ENCODE measurements around the gene PKP2. TPM values are rescaled to one million over a fixed set of nuclear protein-coding genes. Genes with fewer than 3 reads are reported as not detected.

Gene PKP2
- total and polyA plus RNA-seq, 2 experiments from 2014 or later: 60.0 to 62.4 TPM

DNA sequence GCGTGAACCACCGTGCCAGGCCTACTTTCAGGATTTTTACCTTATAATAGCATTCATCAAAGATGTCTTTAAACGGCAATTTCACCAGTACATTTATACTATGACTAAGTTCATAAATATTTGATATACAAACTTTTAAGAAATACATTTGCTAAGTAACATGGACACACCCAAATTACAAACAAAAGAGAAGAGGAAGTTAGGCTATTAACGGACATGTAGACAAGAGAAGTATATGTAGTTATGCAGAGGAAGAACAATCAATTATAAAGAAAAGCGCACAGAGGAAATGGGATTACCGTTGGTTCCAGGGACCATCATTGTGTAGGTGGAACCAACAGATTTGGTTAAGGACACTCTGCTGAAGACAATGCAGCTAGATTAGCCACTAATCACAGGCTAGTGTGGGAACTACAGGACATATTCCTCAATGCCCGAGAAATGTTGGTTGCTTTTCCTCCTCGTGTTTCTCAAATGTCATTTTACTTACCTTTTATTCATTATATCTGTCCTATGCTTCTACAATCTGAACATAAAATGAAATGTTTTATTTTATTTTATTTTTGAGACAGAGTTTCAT lies 24.0 kb upstream of the PKP2 start:
- TF ChIP-seq EZH2phosphoT487 (IDR thresholded peaks at IDR 0.05; ENCODE audit: low read depth, severe bottlenecking, unreplicated experiment): no peak
- TF ChIP-seq, protein P1, sequence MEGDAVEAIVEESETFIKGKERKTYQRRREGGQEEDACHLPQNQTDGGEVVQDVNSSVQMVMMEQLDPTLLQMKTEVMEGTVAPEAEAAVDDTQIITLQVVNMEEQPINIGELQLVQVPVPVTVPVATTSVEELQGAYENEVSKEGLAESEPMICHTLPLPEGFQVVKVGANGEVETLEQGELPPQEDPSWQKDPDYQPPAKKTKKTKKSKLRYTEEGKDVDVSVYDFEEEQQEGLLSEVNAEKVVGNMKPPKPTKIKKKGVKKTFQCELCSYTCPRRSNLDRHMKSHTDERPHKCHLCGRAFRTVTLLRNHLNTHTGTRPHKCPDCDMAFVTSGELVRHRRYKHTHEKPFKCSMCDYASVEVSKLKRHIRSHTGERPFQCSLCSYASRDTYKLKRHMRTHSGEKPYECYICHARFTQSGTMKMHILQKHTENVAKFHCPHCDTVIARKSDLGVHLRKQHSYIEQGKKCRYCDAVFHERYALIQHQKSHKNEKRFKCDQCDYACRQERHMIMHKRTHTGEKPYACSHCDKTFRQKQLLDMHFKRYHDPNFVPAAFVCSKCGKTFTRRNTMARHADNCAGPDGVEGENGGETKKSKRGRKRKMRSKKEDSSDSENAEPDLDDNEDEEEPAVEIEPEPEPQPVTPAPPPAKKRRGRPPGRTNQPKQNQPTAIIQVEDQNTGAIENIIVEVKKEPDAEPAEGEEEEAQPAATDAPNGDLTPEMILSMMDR (IDR thresholded peaks at IDR 0.05; ENCODE audit: poor library complexity): no peak

GRCh38 chr12:32918890-32919801 lies 22.6 kb upstream of the PKP2 start:
- no peaks in the 10 kb centered on the region for H3K79me2 ChIP-seq
- H3K4me2 ChIP-seq: no peak overlapping the region
- no peaks in the 10 kb centered on the region for H3K4me1 ChIP-seq (ENCODE audit: insufficient read depth)
- H3K27me3 ChIP-seq: no peaks in the 10 kb centered on the region
- no peaks in the 10 kb centered on the region for H3K9me3 ChIP-seq (ENCODE audit: low read depth)
- TF ChIP-seq, protein P1 (IDR thresholded peaks at IDR 0.05; ENCODE audit: poor library complexity): peak; percentile 87
- TF ChIP-seq EZH2 (IDR thresholded peaks at IDR 0.05; ENCODE audit: borderline replicate concordance): no peak
- DNase-seq (ENCODE audit: low spot score): peak; percentile 70
- no peaks in the 10 kb centered on the region for H3K36me3 ChIP-seq (replicated peaks; ENCODE audit: insufficient read depth, low read depth)
- WGBS (ENCODE audit: low lambda C conversion rate, missing lambda C conversion rate): 55% methylated on average over 11 of the region's 11 CpGs
- H2AFZ ChIP-seq: no peak overlapping the region
- H3K9me2 ChIP-seq (replicated peaks; ENCODE audit: insufficient read depth): no peaks in the 10 kb centered on the region
- no peaks in the 10 kb centered on the region for H4K20me1 ChIP-seq (ENCODE audit: insufficient read depth, poor library complexity, severe bottlenecking)
- no peak overlapping the region for H3K4me3 ChIP-seq
- no peak overlapping the region for H3K27ac ChIP-seq

More for the DNA sequence above, 24.0 kb upstream of the PKP2 start:
- no peak for DNase-seq (ENCODE audit: low spot score)
- Histone ChIP-seq H2AFZ (no peak overlapping the region), H3K4me2 (no peak overlapping the region), H3K36me3 (replicated peaks; ENCODE audit: insufficient read depth, low read depth) (no peaks in the 10 kb centered on the region), H3K79me2 (no peaks in the 10 kb centered on the region), H4K20me1 (ENCODE audit: insufficient read depth, poor library complexity, severe bottlenecking) (no peaks in the 10 kb centered on the region), H3K4me1 (ENCODE audit: insufficient read depth) (no peaks in the 10 kb centered on the region), H3K27me3 (no peaks in the 10 kb centered on the region), H3K9me3 (ENCODE audit: low read depth) (no peaks in the 10 kb centered on the region), H3K4me3 (no peak overlapping the region), H3K27ac (no peak overlapping the region), H3K9me2 (replicated peaks; ENCODE audit: insufficient read depth) (no peaks in the 10 kb centered on the region)
- WGBS (ENCODE audit: low lambda C conversion rate, missing lambda C conversion rate): 79% methylated on average over 8 of the region's 8 CpGs

GRCh38 chr12:32917094-32917611 lies 20.6 kb upstream of the PKP2 start:
- no peaks in the 10 kb centered on the region for H3K9me3 ChIP-seq (ENCODE audit: low read depth)
- H3K4me2 ChIP-seq: no peak overlapping the region
- H2AFZ ChIP-seq: no peak overlapping the region
- H3K27ac ChIP-seq: no peak overlapping the region
- H3K79me2 ChIP-seq: no peaks in the 10 kb centered on the region
- no peaks in the 10 kb centered on the region for H4K20me1 ChIP-seq (ENCODE audit: insufficient read depth, poor library complexity, severe bottlenecking)
- H3K36me3 ChIP-seq (replicated peaks; ENCODE audit: insufficient read depth, low read depth): no peaks in the 10 kb centered on the region
- no peak for TF ChIP-seq EZH2phosphoT487 (IDR thresholded peaks at IDR 0.05; ENCODE audit: low read depth, severe bottlenecking, unreplicated experiment)
- TF ChIP-seq EZH2 (IDR thresholded peaks at IDR 0.05; ENCODE audit: borderline replicate concordance): no peak
- TF ChIP-seq, protein P1 (IDR thresholded peaks at IDR 0.05; ENCODE audit: poor library complexity): no peak
- DNase-seq (ENCODE audit: low spot score): no peak
- H3K4me1 ChIP-seq (ENCODE audit: insufficient read depth): no peaks in the 10 kb centered on the region
- no peaks in the 10 kb centered on the region for H3K9me2 ChIP-seq (replicated peaks; ENCODE audit: insufficient read depth)
- H3K4me3 ChIP-seq: no peak overlapping the region
- no peaks in the 10 kb centered on the region for H3K27me3 ChIP-seq
